PC-9 (cell line): ENCODE results near the gene PAAF1. TPM values are rescaled to one million over a fixed set of nuclear protein-coding genes. Genes with fewer than 3 reads are reported as not detected.
A peak's percentile ranks its signal among the peaks of the same experiment; 100 is the strongest.

Experiments used
- BruUV-seq: library from RNA; stranded (reverse); fragments of 400-500 nt; replicated peaks from 2 replicates; lab custom pipeline; 2021; lab: Mats Ljungman, UMichigan
- CTCF ChIA-PET: fragments of 300-600 bp; sonication (Branson Sonifier 250); formaldehyde crosslinking; loops from one replicate; lab custom pipeline; 2022; ENCODE audit warnings: antibody characterized with exemption; lab: Charles Lee
- POLR2A ChIA-PET: fragments of 300-600 bp; sonication (Branson Sonifier 250); formaldehyde crosslinking; loops from one replicate; lab custom pipeline; 2022; ENCODE audit warnings: antibody characterized with exemption; ENCODE audit not compliant: unreplicated experiment; lab: Charles Lee
- DNase-seq, 2 experiments: peaks; one replicate each; pipeline versions ENCODE4 v3.0.0 to v3.0.0-alpha.2; 2015 to 2022; ENCODE audit warnings: mixed read lengths in 1 of 2
- H2AFZ ChIP-seq: fragments of 200-600 bp; sonication (generic); 2 replicates; pipeline ENCODE4 v1.8.1; 2017; ENCODE audit warnings: antibody characterized with exemption
- H3F3A ChIP-seq: fragments of 200-600 bp; sonication (generic); 2 replicates; pipeline ENCODE4 v1.8.1; 2017; ENCODE audit warnings: antibody characterized with exemption, mild to moderate bottlenecking, low read depth; ENCODE audit not compliant: insufficient read depth
- H3K27ac ChIP-seq: fragments of 200-600 bp; sonication (generic); 2 replicates; pipeline ENCODE4 v1.6.1; 2016; ENCODE audit warnings: mixed run types
- H3K27me3 ChIP-seq: fragments of 200-600 bp; sonication (generic); 2 replicates; pipeline ENCODE4 v1.6.1; 2016; ENCODE audit warnings: low read depth, mixed run types; ENCODE audit not compliant: insufficient read depth
- H3K36me3 ChIP-seq: fragments of 200-600 bp; sonication (generic); 2 replicates; pipeline ENCODE4 v1.6.1; 2016; ENCODE audit warnings: low read depth, mixed run types
- H3K4me1 ChIP-seq: fragments of 200-600 bp; sonication (generic); replicated peaks from 2 replicates; pipeline ENCODE4 v1.6.1; 2016; ENCODE audit warnings: mixed run types; ENCODE audit not compliant: insufficient read depth
- H3K4me2 ChIP-seq: fragments of 200-600 bp; sonication (generic); 2 replicates; pipeline ENCODE4 v1.6.1; 2017; ENCODE audit warnings: mixed run types
- H3K4me3 ChIP-seq: fragments of 200-600 bp; sonication (generic); 2 replicates; pipeline ENCODE4 v1.6.1; 2016; ENCODE audit warnings: mixed run types
- H3K79me2 ChIP-seq: fragments of 200-600 bp; sonication (generic); 2 replicates; pipeline ENCODE4 v1.6.1; 2017; ENCODE audit warnings: low read depth, mixed run types
- H3K9me2 ChIP-seq: fragments of 200-600 bp; sonication (generic); 2 replicates; pipeline ENCODE4 v1.8.1; 2017; ENCODE audit warnings: mild to moderate bottlenecking; ENCODE audit not compliant: insufficient read depth
- H3K9me3 ChIP-seq: fragments of 200-600 bp; sonication (generic); 2 replicates; pipeline ENCODE4 v1.8.1; 2016; ENCODE audit warnings: low read depth; ENCODE audit not compliant: insufficient read depth
- H4K20me1 ChIP-seq: fragments of 200-600 bp; sonication (generic); 2 replicates; pipeline ENCODE4 v1.8.1; 2017; ENCODE audit not compliant: insufficient read depth
- CTCF ChIP-seq: fragments of 200-600 bp; sonication (generic); conservative IDR thresholded peaks from 2 replicates; pipeline ENCODE4 v1.6.1; 2017; ENCODE audit warnings: mixed run types, antibody characterized with exemption, mild to moderate bottlenecking, moderate library complexity
- EZH2 ChIP-seq: fragments of 200-600 bp; sonication (generic); IDR thresholded peaks from 2 replicates; pipeline ENCODE4 v1.8.0; 2017; ENCODE audit warnings: antibody characterized with exemption, low read depth
- intact Hi-C: fragments of 100-400 bp; cut with micrococcal nuclease; formaldehyde crosslinking; loops from one replicate; pipeline ENCODE4 v1.10.0; 2022; ENCODE audit not compliant: unreplicated experiment
- total RNA-seq: library from RNA; stranded (reverse); gene quantifications from 2 replicates; pipeline ENCODE4 v1.2.3, GENCODE V29; 2021

Gene PAAF1
- total RNA-seq, 1 experiment from 2014 or later = 30.0 TPM

- no peaks in the 10 kb centered on the region for H4K20me1 ChIP-seq
- peaks cover 40% of the 10 kb centered on the region for H3K4me1 ChIP-seq
- no TSS peak for BruUV-seq
- H3K4me3 ChIP-seq = no peak overlapping the region
- H2AFZ ChIP-seq = no peak overlapping the region
- no peak for DNase-seq
- peaks cover 17% of the 10 kb centered on the region; the same call in 1 of the 2 replicates for H3F3A ChIP-seq
- H3K79me2 ChIP-seq = peaks cover 17% of the 10 kb centered on the region
- no peaks in the 10 kb centered on the region for H3K9me2 ChIP-seq
- CTCF ChIA-PET = no interaction called here
- POLR2A ChIA-PET = no interaction called here
- no peaks in the 10 kb centered on the region for H3K27me3 ChIP-seq
- no peaks in the 10 kb centered on the region for H3K9me3 ChIP-seq
- no peak for TF ChIP-seq CTCF
- no peak for TF ChIP-seq EZH2
- no peak overlapping the region for H3K27ac ChIP-seq
- H3K4me2 ChIP-seq = no peak overlapping the region
- intact Hi-C loops = no loop called here
- H3K36me3 ChIP-seq = peaks cover 6% of the 10 kb centered on the region; the same call in 1 of the 2 replicates
Observed at GRCh38 chr11:73977856-73978519, 101.2 kb downstream of the PAAF1 start.

- intact Hi-C loops = no loop called here
- ChIA-PET CTCF (no interaction called here), POLR2A (interaction anchor here (0.6 kb wide), 1 partner anchor 250 kb away, joined by 3 read pairs; no protein-coding TSS in a partner anchor)
- no peaks in the 10 kb centered on the region for H3K27me3 ChIP-seq
- no peak overlapping the region for H3K4me3 ChIP-seq
- no peaks in the 10 kb centered on the region for H3K9me2 ChIP-seq
- no peaks in the 10 kb centered on the region for H4K20me1 ChIP-seq
- no peak overlapping the region for H3K4me2 ChIP-seq
- no peak overlapping the region for H3K27ac ChIP-seq
- H3K4me1 ChIP-seq = peaks cover 36% of the 10 kb centered on the region
- no peaks in the 10 kb centered on the region for H3K9me3 ChIP-seq
- no TSS peak for BruUV-seq
- peaks cover 6% of the 10 kb centered on the region; the same call in 1 of the 2 replicates for H3K36me3 ChIP-seq
- TF ChIP-seq CTCF (no peak), EZH2 (no peak)
- no peak overlapping the region for H2AFZ ChIP-seq
- H3K79me2 ChIP-seq = peaks cover 17% of the 10 kb centered on the region
- peaks cover 14% of the 10 kb centered on the region; the same call in 1 of the 2 replicates for H3F3A ChIP-seq
- no peak for DNase-seq
Observed at GRCh38 chr11:73978576-73979086, 101.8 kb downstream of the PAAF1 start.

GRCh38 chr11:73980001-73980961 is 103.5 kb downstream of the PAAF1 start:
- no peak overlapping the region for H3K4me3 ChIP-seq
- no peaks in the 10 kb centered on the region for H3K27me3 ChIP-seq
- no peaks in the 10 kb centered on the region for H4K20me1 ChIP-seq
- POLR2A ChIA-PET = interaction anchor here (0.5 to 1.1 kb wide), 4 partner anchors 11 to 1404 kb away, joined by 3 to 5 read pairs (median 3); no protein-coding TSS in a partner anchor
- BruUV-seq = no TSS peak
- TF ChIP-seq EZH2 = no peak
- no peak for TF ChIP-seq CTCF
- CTCF ChIA-PET = no interaction called here
- H3K4me2 ChIP-seq = peak overlapping the region; percentile 25
- H3K27ac ChIP-seq = no peak overlapping the region; the same call in 1 of the 2 replicates
- intact Hi-C loops = loop anchor here (5.0 kb wide), 2 partner anchors 47 to 112 kb away; no protein-coding TSS in a partner anchor
- peaks cover 6% of the 10 kb centered on the region; the same call in 1 of the 2 replicates for H3K36me3 ChIP-seq
- no peak overlapping the region for H2AFZ ChIP-seq
- peaks cover 17% of the 10 kb centered on the region for H3K79me2 ChIP-seq
- DNase-seq = peak; percentile 48 to 62
- H3K4me1 ChIP-seq = peaks cover 36% of the 10 kb centered on the region
- no peaks in the 10 kb centered on the region for H3K9me2 ChIP-seq
- H3F3A ChIP-seq = peaks cover 10% of the 10 kb centered on the region; the same call in 1 of the 2 replicates
- H3K9me3 ChIP-seq = no peaks in the 10 kb centered on the region
